ENCODE results near the gene BAZ2A. TPM values are rescaled to one million over a fixed set of nuclear protein-coding genes. Genes with fewer than 3 reads are reported as not detected.

BAZ2A gene
- total RNA-seq = 10 to 100 TPM; 25.5 to 96.0 (median 79.7) TPM
- 100 to 1,000 TPM in 1 of 3 donors, 10 to 100 TPM in 2; 21.9 to 115 (median 65.2) TPM for polyA plus RNA-seq
- long read RNA-seq, donor 1 = 0 reads
- long read RNA-seq, donor 2, partial matches to known transcripts = 0 of 1 reads
- long read RNA-seq, donor 2, other reads (novel, unspliced or antisense) = 0 of 1 reads
- long read RNA-seq, donor 3 = 0 reads
- long read RNA-seq, donor 4, partial matches to known transcripts = 3 of 4 reads
- long read RNA-seq, donor 4, other reads (novel, unspliced or antisense) = 1 of 4 reads
- long read RNA-seq, donor 5, full-length matches to known transcripts = 1 of 14 reads
- long read RNA-seq, donor 5, partial matches to known transcripts = 8 of 14 reads
- long read RNA-seq, donor 5, other reads (novel, unspliced or antisense) = 5 of 14 reads
- long read RNA-seq, donor 6, partial matches to known transcripts = 1 of 5 reads
- long read RNA-seq, donor 6, other reads (novel, unspliced or antisense) = 4 of 5 reads
- long read RNA-seq, donor 7, partial matches to known transcripts = 0 of 2 reads
- long read RNA-seq, donor 7, other reads (novel, unspliced or antisense) = 0 of 2 reads
- long read RNA-seq, donor 8, partial matches to known transcripts = 0 of 1 reads
- long read RNA-seq, donor 8, other reads (novel, unspliced or antisense) = 0 of 1 reads
- long read RNA-seq, donor 9, partial matches to known transcripts = 11 of 11 reads
- long read RNA-seq, donor 9, other reads (novel, unspliced or antisense) = 0 of 11 reads
- long read RNA-seq, donor 10, full-length matches to known transcripts = 1 of 1 reads
- long read RNA-seq, donor 10, partial matches to known transcripts = 0 of 1 reads
- long read RNA-seq, donor 10, other reads (novel, unspliced or antisense) = 0 of 1 reads

DNA sequence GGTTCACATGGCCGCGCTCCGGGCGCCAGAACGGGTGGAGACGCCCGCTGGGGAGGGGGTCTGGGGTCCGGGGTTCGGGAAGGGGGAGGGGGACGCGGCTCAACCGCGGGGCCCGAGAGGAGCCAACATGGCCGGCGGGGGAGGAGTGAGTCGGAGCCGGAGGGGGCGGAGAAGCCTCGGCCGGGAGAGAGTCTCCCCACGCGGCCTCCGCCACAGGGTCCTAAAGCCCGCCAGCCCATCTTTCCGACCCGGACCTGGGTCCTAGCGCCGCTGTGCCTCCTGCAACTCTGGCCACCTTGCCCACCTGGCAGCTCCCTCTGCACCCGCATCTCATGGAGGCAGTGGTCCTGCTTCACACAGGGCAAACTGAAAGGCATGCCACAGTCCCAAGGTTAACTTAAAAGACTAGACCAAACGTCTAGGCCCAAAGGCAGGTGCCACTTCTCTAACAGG is at the start of gene BAZ2A:
Gene BAZ2A, minus strand, starts transcription at position 147 of the 453 bp plus-strand sequence. CDS start 12,796 bp downstream, outside the sequence.
- intact Hi-C loops (cut with DNase I) = loop anchor here (5.0 to 10.0 kb wide), 3 partner anchors 33 to 115 kb away; partner anchors contain the start of gene PTGES3 (in 1 of the 2)
- H3K9me3 ChIP-seq (replicated peaks in 1 of 3) = no peaks in the 10 kb centered on the region
- no peaks in the 10 kb centered on the region for H3K27me3 ChIP-seq
- peaks cover 41 to 75% of the 10 kb centered on the region in 2 donors for H3K4me1 ChIP-seq (replicated peaks in 1 of 2)
- H3K36me3 ChIP-seq (replicated peaks in 1 of 2) = no peaks in the 10 kb centered on the region
- H3K4me3 ChIP-seq = peak within 1 kb of the TSS; percentile 88 to 99 (median 98)
- DNase-seq = peak; percentile 80 to 93 (median 90)
- WGBS, 4 donors = 1 to 7% (median 3%) methylated on average over 3 to 31 of the region's 31 CpGs
- peak within 1 kb of the TSS; percentile 87 to 94 (median 91) for H3K27ac ChIP-seq
- TF ChIP-seq CTCF (IDR thresholded peaks at IDR 0.05) = no peak
- TF ChIP-seq POLR2A (IDR thresholded peaks at IDR 0.05) = no peak

- H3K36me3 ChIP-seq (replicated peaks in 1 of 2) = peaks cover 0 to 9% of the 10 kb centered on the region in 2 donors
- TF ChIP-seq POLR2A (IDR thresholded peaks at IDR 0.05) = no peak
- H3K4me1 ChIP-seq (replicated peaks in 1 of 2) = peaks cover 27 to 74% of the 10 kb centered on the region in 2 donors
- intact Hi-C loops (cut with DNase I) = no loop called here
- no peaks in the 10 kb centered on the region for H3K27me3 ChIP-seq
- H3K4me3 ChIP-seq = no peak overlapping the region
- H3K9me3 ChIP-seq (replicated peaks in 1 of 3) = no peaks in the 10 kb centered on the region
- peak overlapping the region in 1 of 5 donors; percentile 15 for H3K27ac ChIP-seq
- 68 to 75% (median 72%) methylated on average over 2 of the region's 2 CpGs for WGBS, 4 donors
- DNase-seq = peak in 2 of 7 donors; percentile 9 to 43
Measured at GRCh38 chr12:56678852-56679251, 48.7 kb upstream of the BAZ2A start.

GRCh38 chr12:56677680-56678079 is 47.6 kb upstream of the BAZ2A start:
- intact Hi-C loops (cut with DNase I) = no loop called here
- H3K4me1 ChIP-seq (replicated peaks in 1 of 2) = peaks cover 19 to 69% of the 10 kb centered on the region in 2 donors
- TF ChIP-seq POLR2A (IDR thresholded peaks at IDR 0.05) (no peak), CTCF (IDR thresholded peaks at IDR 0.05) (no peak)
- no peak overlapping the region for H3K27ac ChIP-seq
- no peak overlapping the region for H3K4me3 ChIP-seq
- no peak for DNase-seq
- peaks cover 0 to 13% of the 10 kb centered on the region in 2 donors for H3K36me3 ChIP-seq (replicated peaks in 1 of 2)
- WGBS, 4 donors = 81 to 97% (median 88%) methylated on average over 1 of the region's 1 CpG
- H3K9me3 ChIP-seq (replicated peaks in 1 of 3) = no peaks in the 10 kb centered on the region
- H3K27me3 ChIP-seq = no peaks in the 10 kb centered on the region

GRCh38 chr12:56676851-56677580 is 46.9 kb upstream of the BAZ2A start:
- Histone ChIP-seq H3K36me3 (replicated peaks in 1 of 2) (peaks cover 0 to 20% of the 10 kb centered on the region in 2 donors), H3K27me3 (no peaks in the 10 kb centered on the region), H3K9me3 (replicated peaks in 1 of 3) (no peaks in the 10 kb centered on the region), H3K27ac (peak overlapping the region in 1 of 5 donors; percentile 37), H3K4me1 (replicated peaks in 1 of 2) (peaks cover 21 to 69% of the 10 kb centered on the region in 2 donors), H3K4me3 (no peak overlapping the region)
- 71 to 77% (median 75%) methylated on average over 11 of the region's 11 CpGs for WGBS, 4 donors
- peak in 2 of 7 donors; percentile 16 to 51 for DNase-seq
- intact Hi-C loops (cut with DNase I) = no loop called here
- TF ChIP-seq POLR2A (IDR thresholded peaks at IDR 0.05) (no peak), CTCF (IDR thresholded peaks at IDR 0.05) (no peak)
